ENCODE measurements around the gene IVD. TPM values are rescaled to one million over a fixed set of nuclear protein-coding genes. Genes with fewer than 3 reads are reported as not detected.

Gene IVD
- total RNA-seq, result 41.1 and 46.8 TPM in 2 replicates

DNA sequence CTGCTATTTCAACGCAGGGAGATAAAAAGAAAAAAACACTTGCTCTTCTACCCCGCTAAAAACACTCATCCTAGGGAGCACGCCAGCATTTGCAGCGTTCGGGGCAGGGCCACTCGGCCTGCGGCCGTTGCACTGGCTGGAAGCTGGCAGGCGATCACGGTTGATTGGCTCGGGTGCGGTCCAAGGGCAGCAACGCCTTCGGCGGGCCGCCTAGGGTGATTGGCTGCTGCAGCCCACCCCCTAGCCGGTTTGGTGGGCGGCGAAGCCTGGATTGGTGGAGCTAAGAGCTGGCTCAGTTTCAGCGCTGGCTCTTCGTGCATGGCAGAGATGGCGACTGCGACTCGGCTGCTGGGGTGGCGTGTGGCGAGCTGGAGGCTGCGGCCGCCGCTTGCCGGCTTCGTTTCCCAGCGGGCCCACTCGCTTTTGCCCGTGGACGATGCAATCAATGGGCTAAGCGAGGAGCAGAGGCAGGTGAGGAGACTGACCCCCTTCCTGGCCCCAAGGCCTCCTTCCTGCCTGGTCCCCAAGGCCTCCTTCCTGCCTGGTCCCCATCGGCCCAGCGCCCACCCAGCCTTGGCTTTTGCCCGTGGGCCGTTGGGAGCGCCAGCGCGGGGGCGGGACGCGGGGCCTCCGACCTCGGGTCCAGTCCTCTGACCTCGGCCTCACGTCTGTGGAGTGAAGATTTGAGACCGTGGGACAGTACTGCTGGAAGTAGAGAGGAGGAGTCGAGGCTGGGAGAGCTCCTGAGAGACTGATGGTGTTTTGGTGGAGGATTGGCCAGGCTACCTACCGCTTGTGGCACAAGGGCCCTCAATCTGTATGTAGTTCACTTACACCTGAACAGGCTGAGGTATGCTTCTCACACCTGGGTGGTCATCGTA lies at the start of gene IVD:
TSS of gene IVD (plus strand) at position 295 of the 881 bp plus-strand sequence. CDS start at position 328, 33 bp downstream.
- Histone ChIP-seq H3K27me3 (ENCODE audit: control insufficient read depth, insufficient read depth, low read length) (no peaks in the 10 kb centered on the region), H3K4me3 (ENCODE audit: low read depth, low read length) (peak within 1 kb of the TSS; percentile 79), H3K36me3 (ENCODE audit: control insufficient read depth, insufficient read depth, low read length) (no peaks in the 10 kb centered on the region)
- TF ChIP-seq, protein P1, sequence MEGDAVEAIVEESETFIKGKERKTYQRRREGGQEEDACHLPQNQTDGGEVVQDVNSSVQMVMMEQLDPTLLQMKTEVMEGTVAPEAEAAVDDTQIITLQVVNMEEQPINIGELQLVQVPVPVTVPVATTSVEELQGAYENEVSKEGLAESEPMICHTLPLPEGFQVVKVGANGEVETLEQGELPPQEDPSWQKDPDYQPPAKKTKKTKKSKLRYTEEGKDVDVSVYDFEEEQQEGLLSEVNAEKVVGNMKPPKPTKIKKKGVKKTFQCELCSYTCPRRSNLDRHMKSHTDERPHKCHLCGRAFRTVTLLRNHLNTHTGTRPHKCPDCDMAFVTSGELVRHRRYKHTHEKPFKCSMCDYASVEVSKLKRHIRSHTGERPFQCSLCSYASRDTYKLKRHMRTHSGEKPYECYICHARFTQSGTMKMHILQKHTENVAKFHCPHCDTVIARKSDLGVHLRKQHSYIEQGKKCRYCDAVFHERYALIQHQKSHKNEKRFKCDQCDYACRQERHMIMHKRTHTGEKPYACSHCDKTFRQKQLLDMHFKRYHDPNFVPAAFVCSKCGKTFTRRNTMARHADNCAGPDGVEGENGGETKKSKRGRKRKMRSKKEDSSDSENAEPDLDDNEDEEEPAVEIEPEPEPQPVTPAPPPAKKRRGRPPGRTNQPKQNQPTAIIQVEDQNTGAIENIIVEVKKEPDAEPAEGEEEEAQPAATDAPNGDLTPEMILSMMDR (IDR thresholded peaks at IDR 0.05; ENCODE audit: insufficient read depth, low read length, poor library complexity, severe bottlenecking), result no peak
- peak; percentile 84 for DNase-seq (ENCODE audit: low read depth)

DNA sequence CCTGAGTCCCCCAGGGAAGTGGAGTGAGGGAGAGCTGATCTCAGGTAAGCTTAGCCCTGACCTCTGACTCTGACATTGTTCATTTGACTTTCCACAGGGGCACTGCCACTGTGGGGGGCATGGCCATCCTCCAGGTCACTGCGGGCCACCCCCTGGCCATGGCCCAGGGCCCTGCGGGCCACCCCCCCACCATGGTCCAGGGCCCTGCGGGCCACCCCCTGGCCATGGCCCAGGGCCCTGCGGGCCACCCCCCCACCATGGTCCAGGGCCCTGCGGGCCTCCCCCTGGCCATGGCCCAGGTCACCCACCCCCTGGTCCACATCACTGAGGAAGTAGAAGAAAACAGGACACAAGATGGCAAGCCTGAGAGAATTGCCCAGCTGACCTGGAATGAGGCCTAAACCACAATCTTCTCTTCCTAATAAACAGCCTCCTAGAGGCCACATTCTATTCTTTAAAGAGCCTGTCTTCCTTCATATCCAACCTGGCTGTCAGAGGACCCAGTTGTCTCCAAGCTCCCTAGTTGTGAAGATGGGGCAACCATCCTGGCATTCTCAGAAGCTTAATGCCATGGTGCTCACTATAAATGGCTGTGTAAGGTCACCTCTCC lies 49.5 kb upstream of the IVD start:
- Histone ChIP-seq H3K36me3 (ENCODE audit: control insufficient read depth, insufficient read depth, low read length) (no peaks in the 10 kb centered on the region), H3K27me3 (ENCODE audit: control insufficient read depth, insufficient read depth, low read length) (peaks cover 24% of the 10 kb centered on the region), H3K4me3 (ENCODE audit: low read depth, low read length) (no peak overlapping the region)
- no peak for DNase-seq (ENCODE audit: low read depth)
- TF ChIP-seq, protein P1 (IDR thresholded peaks at IDR 0.05; ENCODE audit: insufficient read depth, low read length, poor library complexity, severe bottlenecking), result no peak

DNA sequence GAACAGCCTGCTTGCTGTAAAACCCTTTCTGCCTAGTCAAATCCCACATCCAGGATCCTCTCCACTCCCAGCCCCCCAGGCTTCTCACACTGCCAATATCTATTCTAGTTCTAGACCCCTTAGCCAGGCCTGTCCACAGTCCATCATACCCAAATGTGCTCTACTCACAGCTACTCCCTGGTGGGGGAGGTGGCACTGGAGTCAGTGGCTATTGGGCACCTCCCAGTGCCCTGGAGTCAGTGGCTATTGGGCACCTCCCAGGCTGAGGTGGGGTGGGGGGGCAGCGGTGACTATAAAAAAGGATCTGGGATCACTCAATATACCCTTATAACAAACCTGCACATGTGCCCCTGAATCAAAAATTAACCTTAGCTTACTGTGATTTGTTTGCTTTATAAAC lies 48.3 kb upstream of the IVD start:
- TF ChIP-seq, protein P1 (IDR thresholded peaks at IDR 0.05; ENCODE audit: insufficient read depth, low read length, poor library complexity, severe bottlenecking), result no peak
- DNase-seq (ENCODE audit: low read depth), result no peak
- H3K27me3 ChIP-seq (ENCODE audit: control insufficient read depth, insufficient read depth, low read length), result peaks cover 34% of the 10 kb centered on the region
- H3K4me3 ChIP-seq (ENCODE audit: low read depth, low read length), result no peak overlapping the region
- no peaks in the 10 kb centered on the region for H3K36me3 ChIP-seq (ENCODE audit: control insufficient read depth, insufficient read depth, low read length)

GRCh38 chr15:40357723-40358470 lies 47.7 kb upstream of the IVD start, which contains the start of gene DISP2:
Gene DISP2 (plus strand): TSS chr15:40358219. CDS start chr15:40358322, 103 bp downstream.
- Histone ChIP-seq H3K4me3 (ENCODE audit: low read depth, low read length) (peak within 1 kb of the TSS; percentile 39), H3K36me3 (ENCODE audit: control insufficient read depth, insufficient read depth, low read length) (no peaks in the 10 kb centered on the region), H3K27me3 (ENCODE audit: control insufficient read depth, insufficient read depth, low read length) (peaks cover 32% of the 10 kb centered on the region)
- TF ChIP-seq, protein P1 (IDR thresholded peaks at IDR 0.05; ENCODE audit: insufficient read depth, low read length, poor library complexity, severe bottlenecking), result no peak
- no peak for DNase-seq (ENCODE audit: low read depth)

GRCh38 chr15:40358471-40359353 lies 46.9 kb upstream of the IVD start:
- TF ChIP-seq, protein P1 (IDR thresholded peaks at IDR 0.05; ENCODE audit: insufficient read depth, low read length, poor library complexity, severe bottlenecking), result peak; percentile 5
- no peaks in the 10 kb centered on the region for H3K36me3 ChIP-seq (ENCODE audit: control insufficient read depth, insufficient read depth, low read length)

More at GRCh38 chr15:40358471-40359353, 46.9 kb upstream of the IVD start:
- peaks cover 30% of the 10 kb centered on the region for H3K27me3 ChIP-seq (ENCODE audit: control insufficient read depth, insufficient read depth, low read length)
- H3K4me3 ChIP-seq (ENCODE audit: low read depth, low read length), result peak overlapping the region; percentile 37
- no peak for DNase-seq (ENCODE audit: low read depth)

All from kidney epithelial cell (primary cell).